Urinary bladder (tissue), 4 donors: Measurements from ENCODE around the gene NCKAP5. TPM values are rescaled to one million over a fixed set of nuclear protein-coding genes. Genes with fewer than 3 reads are reported as not detected.

Source experiments
- DNase-seq: peaks from one replicate; pipeline ENCODE4 v3.0.0-alpha.2; 2015; ENCODE audit errors: extremely low spot score
- H3K27ac ChIP-seq: one replicate; pipeline ENCODE4 v1.5.1; 2013; ENCODE audit warnings: low read depth, mild to moderate bottlenecking, moderate library complexity
- H3K36me3 ChIP-seq: one replicate; pipeline ENCODE4 v1.6.1; 2013; ENCODE audit warnings: mild to moderate bottlenecking, moderate library complexity; ENCODE audit not compliant: insufficient read depth
- H3K4me1 ChIP-seq: one replicate; pipeline ENCODE4 v1.6.1; 2013; ENCODE audit warnings: mild to moderate bottlenecking, moderate library complexity; ENCODE audit not compliant: insufficient read depth
- H3K4me3 ChIP-seq: one replicate; pipeline ENCODE4 v1.5.1; 2013; ENCODE audit warnings: low read depth, low read length
- WGBS: extraction: QIAGEN DNeasy Blood & Tissue Kit; methylation state at CpG from one replicate; pipeline ENCODE4 v1.1.7; 2013; 5-methylcytosine and 5-hydroxymethylcytosine counted together
- polyA plus RNA-seq: library from polyadenylated mRNA; stranded (reverse); fragments of 200-250 nt; gene quantifications from one replicate; pipeline ENCODE4 v1.2.3, GENCODE V29; 2013
- total RNA-seq: library from RNA; depleted of rRNA; stranded (reverse); fragments of >200 nt; gene quantifications from one replicate; pipeline ENCODE4 v1.2.3, GENCODE V29; 2014
- donor health status: healthy with polysubstance abuse.
- donor health status: healthy.

Gene NCKAP5
- total and polyA plus RNA-seq, 2 donors: 0.32 to 14.4 TPM

DNA sequence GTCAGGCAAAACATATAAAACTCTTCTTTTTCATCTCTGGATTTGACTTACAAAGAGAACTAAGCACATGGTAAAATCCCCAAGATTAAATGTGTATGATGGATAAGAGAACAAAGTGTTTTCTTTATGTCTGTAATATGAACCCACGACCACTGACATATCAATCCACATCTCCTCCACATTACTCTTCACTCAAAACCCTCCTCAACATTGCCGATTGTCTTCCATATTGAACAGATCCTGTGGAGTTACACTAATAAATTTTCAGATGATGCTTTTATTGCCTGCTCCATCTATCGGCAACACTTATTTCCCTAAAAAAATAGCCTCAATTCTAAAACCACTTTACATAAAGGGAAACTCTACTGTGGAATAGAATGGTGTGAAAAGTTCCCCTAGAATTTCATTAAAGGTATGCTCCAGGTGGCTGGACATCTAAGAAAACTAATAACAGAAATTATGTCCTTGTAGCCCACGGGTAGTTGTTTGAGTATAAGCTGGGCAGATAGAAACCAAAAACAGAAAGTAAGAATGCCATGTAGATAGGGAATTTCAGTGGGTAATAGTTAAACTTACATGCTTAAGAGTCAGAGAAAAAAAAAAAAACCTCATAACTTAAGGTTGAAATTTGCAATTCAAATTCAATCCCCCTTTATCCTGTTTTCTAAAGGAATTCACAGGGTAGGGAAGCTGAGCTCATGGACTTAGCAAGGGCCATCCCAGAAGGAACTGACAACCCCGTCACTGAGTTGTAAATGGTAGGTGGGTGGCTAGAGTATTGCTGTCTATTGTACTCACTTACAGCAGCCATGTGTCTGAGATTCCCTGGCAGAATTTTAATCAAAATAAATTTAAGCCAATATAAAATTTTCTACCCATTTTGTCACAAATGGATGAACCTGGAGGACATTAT lies 592.8 kb downstream of the NCKAP5 start:
- 66% methylated on average over 5 of the region's 5 CpGs for WGBS
- H3K4me1 ChIP-seq: no peaks in the 10 kb centered on the region

DNA sequence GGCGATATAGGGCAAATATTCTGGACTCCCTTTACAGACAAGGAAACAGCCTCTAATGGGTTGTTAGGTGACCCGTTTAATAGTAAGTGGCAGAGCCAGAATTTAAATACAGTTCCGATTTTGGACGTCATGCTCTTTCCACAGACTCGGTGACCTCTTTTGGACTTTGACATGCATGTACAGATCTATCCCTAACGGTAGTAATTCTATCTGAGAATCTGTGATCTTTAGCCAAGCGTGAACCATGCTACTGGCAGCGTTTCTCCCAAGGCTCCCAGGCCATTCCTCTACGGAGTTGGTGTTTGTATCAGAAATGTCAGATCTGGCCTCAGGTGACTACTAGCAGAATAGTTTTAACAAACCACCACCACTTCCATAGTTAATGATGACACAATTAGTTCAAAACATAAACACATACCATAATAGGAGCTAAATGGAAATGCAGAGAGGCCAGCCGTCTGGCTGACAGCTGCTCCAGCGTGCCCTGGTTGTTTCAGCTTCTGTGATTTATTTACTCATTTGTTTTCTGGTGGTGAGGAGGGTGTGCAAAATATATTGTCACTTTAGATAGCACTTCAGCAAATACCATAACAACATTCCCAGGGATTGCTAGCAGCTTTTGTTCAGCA lies 593.7 kb downstream of the NCKAP5 start:
- no peaks in the 10 kb centered on the region for H3K4me1 ChIP-seq
- no peaks in the 10 kb centered on the region for H3K36me3 ChIP-seq
- WGBS: 76% methylated on average over 11 of the region's 11 CpGs
- no peak for DNase-seq
- H3K27ac ChIP-seq: no peak overlapping the region
- no peak overlapping the region for H3K4me3 ChIP-seq

More for the DNA sequence above, 592.8 kb downstream of the NCKAP5 start:
- H3K36me3 ChIP-seq: no peaks in the 10 kb centered on the region
- H3K4me3 ChIP-seq: no peak overlapping the region
- no peak overlapping the region for H3K27ac ChIP-seq
- DNase-seq: no peak

DNA sequence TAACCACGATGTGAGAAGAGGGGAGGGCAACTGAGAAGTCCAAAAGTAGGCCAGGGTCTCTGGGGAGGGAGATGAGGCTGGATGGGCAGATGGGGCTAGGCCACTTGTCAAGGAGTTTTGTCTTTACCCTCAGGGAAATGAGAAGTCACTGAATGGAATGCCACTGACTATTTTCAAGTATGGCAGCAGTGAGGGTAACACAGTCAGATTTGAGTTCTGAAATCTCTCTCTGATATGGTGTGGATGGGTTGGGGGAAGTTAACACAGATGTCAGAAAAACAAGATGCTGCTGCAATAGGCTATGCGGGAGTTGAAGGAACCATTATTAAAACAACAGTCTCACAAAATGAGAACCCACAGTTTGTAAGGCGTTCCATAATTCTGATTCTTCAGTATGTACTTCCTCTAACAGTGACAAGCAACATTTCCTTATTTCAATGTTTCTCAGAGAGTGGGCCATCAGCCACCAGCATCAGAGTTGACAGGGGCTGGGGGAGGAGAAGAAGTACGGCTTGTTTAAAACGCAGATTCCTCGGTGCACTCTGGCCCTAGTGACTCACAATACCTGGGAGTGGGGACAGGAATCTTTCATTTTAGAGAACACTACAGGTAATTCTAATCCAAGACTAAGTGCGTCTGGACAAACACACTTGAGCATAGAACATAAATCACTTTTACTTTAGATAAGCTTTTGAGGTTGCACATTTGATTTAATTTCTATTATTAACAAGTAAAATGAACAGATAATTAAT lies 596.8 kb downstream of the NCKAP5 start:
- H3K36me3 ChIP-seq: no peaks in the 10 kb centered on the region
- no peak overlapping the region for H3K4me3 ChIP-seq
- DNase-seq: no peak
- H3K27ac ChIP-seq: no peak overlapping the region
- no peaks in the 10 kb centered on the region for H3K4me1 ChIP-seq
- 86% methylated on average over 7 of the region's 7 CpGs for WGBS

DNA sequence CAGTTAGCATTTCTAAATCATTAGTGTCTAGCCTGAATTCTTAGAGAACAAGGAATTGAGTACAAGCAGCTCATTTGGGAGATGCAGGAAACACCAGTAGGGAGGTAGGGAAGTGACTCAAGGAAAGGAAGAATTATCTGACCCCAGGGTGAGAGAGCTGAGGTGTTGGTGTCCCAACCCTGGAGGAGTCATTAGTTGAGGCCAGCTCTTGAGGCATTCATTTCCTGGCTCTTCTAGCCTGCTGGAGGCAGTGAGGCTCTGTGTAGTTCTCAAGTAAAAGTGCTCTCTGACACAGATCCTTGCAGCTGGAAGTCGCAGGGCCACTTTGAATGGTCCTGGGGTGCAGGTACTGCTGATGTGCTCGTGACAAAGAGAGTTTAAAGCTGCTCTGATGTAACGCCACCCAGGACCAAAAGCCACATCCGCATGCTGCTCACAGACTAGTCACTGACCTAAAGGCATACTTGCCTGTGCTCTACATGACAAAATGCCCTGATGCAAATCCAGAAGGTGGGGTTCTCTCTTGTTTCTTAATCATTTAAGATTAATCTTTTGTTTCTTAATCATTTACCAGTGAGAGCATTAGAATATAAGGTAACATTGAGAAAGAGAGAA lies 598.8 kb downstream of the NCKAP5 start:
- Histone ChIP-seq H3K27ac (no peak overlapping the region), H3K4me3 (no peak overlapping the region), H3K36me3 (no peaks in the 10 kb centered on the region), H3K4me1 (no peaks in the 10 kb centered on the region)
- DNase-seq: no peak
- 80% methylated on average over 4 of the region's 4 CpGs for WGBS

DNA sequence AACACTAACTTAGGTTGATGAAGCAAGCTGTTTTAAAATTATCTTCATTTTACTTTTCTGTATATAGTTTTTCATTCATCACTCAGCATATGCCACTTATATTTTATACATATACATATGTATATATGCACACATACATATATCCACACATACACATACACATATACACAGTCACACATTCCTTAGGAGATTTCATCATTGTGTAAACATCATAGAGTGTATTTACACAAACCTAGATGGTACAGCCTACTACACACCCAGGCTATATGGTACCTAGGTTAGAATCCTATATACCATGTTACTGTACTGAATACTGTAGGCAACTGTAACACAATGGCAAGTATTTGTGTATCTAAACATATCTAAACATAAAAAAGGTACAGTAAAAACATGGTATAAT lies 602.8 kb downstream of the NCKAP5 start:
- no peaks in the 10 kb centered on the region for H3K4me1 ChIP-seq

DNA sequence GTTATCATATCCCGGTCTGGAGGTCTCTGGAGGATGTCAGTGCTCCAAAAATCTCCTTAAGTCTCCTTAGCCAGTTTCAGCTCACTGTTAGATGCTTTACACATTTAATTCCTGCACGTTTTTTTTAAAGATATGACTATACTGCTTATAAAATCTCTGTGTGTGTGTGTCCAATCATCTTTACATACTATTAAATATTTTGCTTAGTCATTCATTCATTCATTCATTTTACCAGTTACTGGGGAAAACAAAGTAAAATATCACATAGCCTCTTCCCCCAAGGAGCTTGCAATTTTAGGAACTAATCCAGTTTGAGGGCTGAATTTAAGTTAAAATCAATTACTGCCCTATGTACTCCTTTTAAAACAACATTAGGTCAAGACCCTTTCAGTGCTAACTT lies 605.1 kb downstream of the NCKAP5 start:
- Histone ChIP-seq H3K27ac (no peak overlapping the region), H3K4me3 (no peak overlapping the region), H3K36me3 (no peaks in the 10 kb centered on the region), H3K4me1 (no peaks in the 10 kb centered on the region)
- WGBS: 57% methylated on average over 2 of the region's 2 CpGs
- no peak for DNase-seq

More for the DNA sequence above, 602.8 kb downstream of the NCKAP5 start:
- no peak overlapping the region for H3K27ac ChIP-seq
- H3K4me3 ChIP-seq: no peak overlapping the region
- DNase-seq: no peak
- no peaks in the 10 kb centered on the region for H3K36me3 ChIP-seq

DNA sequence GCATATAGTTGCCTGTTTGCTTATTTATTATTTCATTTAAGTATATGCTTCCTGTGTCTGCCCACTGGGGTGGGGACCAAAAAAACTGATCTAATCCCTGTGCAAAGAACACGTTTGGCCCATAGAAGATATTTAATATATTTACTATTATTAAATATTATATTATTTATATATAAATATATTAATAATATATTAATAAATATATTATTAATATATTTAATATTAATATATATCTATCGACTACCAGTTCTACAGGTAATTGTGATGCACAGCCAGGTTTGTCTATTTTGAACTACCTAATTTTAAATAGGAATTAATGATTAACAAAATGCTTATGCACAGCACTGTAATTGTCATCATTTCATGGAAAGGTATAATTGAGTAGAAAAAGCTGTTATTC lies 609.4 kb downstream of the NCKAP5 start:
- no peaks in the 10 kb centered on the region for H3K36me3 ChIP-seq
- H3K4me1 ChIP-seq: no peaks in the 10 kb centered on the region
- WGBS: 87% methylated on average over 2 of the region's 2 CpGs
- no peak overlapping the region for H3K27ac ChIP-seq
- no peak overlapping the region for H3K4me3 ChIP-seq
- DNase-seq: no peak

DNA sequence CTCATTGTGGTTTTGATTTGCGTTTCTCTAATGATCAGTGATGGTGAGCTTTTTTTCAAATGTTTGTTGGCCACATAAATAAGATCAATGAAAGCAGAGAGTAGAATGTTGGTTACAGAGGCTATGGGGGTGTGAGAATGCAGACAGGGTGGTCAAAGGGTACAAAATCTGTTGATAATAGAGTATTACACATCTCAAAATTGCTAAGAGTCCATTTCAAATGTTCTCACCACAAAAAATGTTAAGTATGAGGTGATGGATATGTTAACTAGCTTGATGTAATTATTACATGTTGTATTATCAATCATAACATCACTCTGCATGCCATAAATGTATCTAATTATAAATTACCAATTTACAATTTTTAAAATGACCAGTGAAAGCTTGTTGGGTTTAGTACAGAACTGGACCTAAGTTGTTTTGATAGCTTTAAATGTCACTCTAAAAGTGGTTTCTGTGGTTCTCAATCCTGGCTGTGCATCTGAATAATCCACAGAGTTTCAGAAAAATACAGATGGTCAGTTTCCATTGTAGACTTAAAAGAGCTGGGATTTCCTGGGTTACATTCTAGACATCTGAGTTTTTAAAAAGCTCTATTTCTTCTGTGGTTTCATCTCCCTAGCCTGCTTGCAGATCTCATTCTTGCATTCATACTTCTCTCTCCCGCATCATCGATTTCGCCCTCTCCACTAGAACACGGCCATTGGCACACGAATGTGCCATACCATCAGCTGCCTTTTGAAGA lies 612.2 kb downstream of the NCKAP5 start:
- Histone ChIP-seq H3K27ac (no peak overlapping the region), H3K4me3 (no peak overlapping the region), H3K36me3 (no peaks in the 10 kb centered on the region), H3K4me1 (no peaks in the 10 kb centered on the region)
- WGBS: 89% methylated on average over 6 of the region's 6 CpGs
- no peak for DNase-seq

DNA sequence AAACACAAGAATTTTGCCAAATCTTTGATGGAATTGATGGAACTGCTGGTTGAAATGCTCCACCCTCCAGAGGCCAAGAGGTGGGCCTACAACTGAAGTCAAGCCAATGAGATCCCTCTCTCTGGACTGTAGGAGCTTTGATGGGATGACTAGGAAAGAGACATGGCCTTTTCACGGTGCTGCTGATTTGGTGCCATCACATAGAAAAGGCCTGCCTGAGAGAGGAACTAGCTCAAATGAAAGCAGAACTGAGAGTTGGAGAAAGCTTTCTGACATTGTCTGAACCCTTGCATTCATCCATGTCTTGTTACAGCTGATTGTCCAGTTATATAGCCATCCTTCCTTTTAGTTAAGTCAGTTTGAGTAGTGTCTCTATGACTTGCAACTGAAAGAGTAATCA lies 614.5 kb downstream of the NCKAP5 start:
- H3K27ac ChIP-seq: no peak overlapping the region
- H3K36me3 ChIP-seq: no peaks in the 10 kb centered on the region
- DNase-seq: no peak
- H3K4me1 ChIP-seq: no peaks in the 10 kb centered on the region
- 94% methylated on average over 1 of the region's 1 CpG for WGBS
- no peak overlapping the region for H3K4me3 ChIP-seq

DNA sequence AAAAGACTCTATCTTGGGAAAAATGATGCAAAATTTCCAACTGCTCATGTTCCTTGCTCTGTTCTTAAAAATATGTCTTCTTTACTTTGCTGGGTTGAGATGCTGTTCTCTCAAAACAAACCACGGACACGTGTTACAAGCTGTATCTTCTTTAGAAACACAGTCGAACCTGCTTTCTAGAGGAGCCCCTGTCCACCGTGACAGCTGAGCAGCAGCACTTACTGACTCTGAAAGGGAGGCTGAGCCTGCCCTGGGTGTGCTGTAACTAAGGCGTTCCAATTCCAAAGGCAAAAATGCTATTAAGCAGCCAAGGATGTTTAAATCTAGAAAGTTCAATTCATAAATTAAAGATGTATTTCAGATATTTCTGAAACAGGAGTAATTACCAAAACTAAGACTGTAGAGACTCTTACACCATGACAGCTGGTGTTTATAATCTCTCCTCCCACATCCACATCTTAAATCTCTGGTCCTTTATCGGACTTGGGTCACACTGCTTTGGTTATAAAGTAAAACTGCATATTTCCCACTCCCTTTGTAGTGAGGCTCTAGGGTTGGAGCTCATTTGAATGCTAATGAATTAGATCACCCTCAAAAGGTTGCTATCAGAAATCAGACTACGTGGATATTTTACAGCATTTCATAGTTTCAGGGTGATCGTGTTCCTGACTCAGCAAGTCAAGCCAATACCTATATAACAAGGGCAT lies 617.1 kb downstream of the NCKAP5 start:
- WGBS: 49% methylated on average over 8 of the region's 8 CpGs
- H3K36me3 ChIP-seq: no peaks in the 10 kb centered on the region
- DNase-seq: no peak
- no peak overlapping the region for H3K4me3 ChIP-seq
- H3K4me1 ChIP-seq: no peaks in the 10 kb centered on the region
- no peak overlapping the region for H3K27ac ChIP-seq

DNA sequence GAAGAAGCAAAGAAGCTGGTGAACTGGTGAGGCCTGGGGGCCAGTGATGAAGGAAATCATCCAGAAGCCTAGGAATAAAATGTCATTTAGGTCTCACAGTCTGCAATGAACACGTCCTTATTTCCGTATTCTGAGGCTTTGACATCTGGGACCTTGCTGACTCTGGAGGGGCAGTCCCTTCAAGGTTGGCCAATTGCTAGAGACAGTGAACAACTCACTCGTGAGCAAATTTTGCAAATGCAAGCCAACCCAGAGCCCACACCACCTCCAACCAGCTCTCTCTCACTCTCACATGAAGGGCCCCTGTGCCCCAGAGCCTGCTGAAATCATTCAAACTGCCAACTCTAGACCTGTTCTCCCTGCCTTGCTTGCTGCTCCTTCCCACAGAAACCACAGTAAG lies 619.2 kb downstream of the NCKAP5 start:
- WGBS: 86% methylated on average over 3 of the region's 3 CpGs
- no peak for DNase-seq
- no peaks in the 10 kb centered on the region for H3K36me3 ChIP-seq
- no peak overlapping the region for H3K4me3 ChIP-seq
- H3K27ac ChIP-seq: no peak overlapping the region
- no peaks in the 10 kb centered on the region for H3K4me1 ChIP-seq

DNA sequence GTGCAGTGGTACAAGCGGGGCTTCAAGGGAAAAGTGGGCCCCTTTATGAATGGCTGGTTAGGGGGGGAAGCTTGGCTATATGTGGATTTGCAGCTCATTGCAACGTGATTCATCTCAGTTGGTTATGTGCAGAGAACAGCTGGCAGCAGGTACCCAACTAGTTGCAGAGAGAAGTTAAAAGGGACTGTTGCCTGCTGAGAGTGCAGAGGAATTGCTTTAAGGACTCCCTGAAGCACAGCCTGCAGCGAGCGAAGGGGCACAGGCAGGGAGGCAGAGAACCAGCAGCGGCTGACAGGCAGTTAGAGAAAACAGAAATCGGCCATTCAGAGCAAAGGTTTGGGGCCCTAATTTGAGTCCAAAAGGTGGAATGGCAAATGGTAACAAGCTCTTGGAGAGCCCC lies 620.1 kb downstream of the NCKAP5 start:
- Histone ChIP-seq H3K4me3 (no peak overlapping the region), H3K4me1 (no peaks in the 10 kb centered on the region), H3K27ac (no peak overlapping the region), H3K36me3 (no peaks in the 10 kb centered on the region)
- 76% methylated on average over 6 of the region's 6 CpGs for WGBS
- DNase-seq: no peak
